Measurements from ENCODE around the gene PKDREJ. TPM values are rescaled to one million over a fixed set of nuclear protein-coding genes. Genes with fewer than 3 reads are reported as not detected.

The PKDREJ gene
- total RNA-seq, 2 experiments from 2014 or later: not detected

GRCh38 chr22:46212195-46212594, 50.9 kb downstream of the PKDREJ start:
- no peak overlapping the region for H3K4me2 ChIP-seq (ENCODE audit: low read length)
- BruUV-seq (replicated peaks): no TSS peak
- H3K4me1 ChIP-seq (ENCODE audit: insufficient read depth, low read length, poor library complexity, severe bottlenecking): no peaks in the 10 kb centered on the region
- TF ChIP-seq CTCF (conservative IDR thresholded peaks at IDR 0.05; ENCODE audit: low read length): no peak
- no peak for TF ChIP-seq EZH2phosphoT487 (IDR thresholded peaks at IDR 0.05; ENCODE audit: borderline replicate concordance, low read depth, low read length)
- H2AFZ ChIP-seq (ENCODE audit: low read length): no peak overlapping the region
- H3K79me2 ChIP-seq (ENCODE audit: insufficient read depth, low read depth, low read length): no peaks in the 10 kb centered on the region
- no peaks in the 10 kb centered on the region for H4K20me1 ChIP-seq (ENCODE audit: insufficient read depth, low read length)
- H3K36me3 ChIP-seq (ENCODE audit: insufficient read depth, low read length): no peaks in the 10 kb centered on the region
- ChIA-PET POLR2A (interaction anchor here (0.9 to 1.1 kb wide), 2 partner anchors 10 to 68 kb away, joined by 3 read pairs; no protein-coding TSS in a partner anchor), CTCF (ENCODE audit: unreplicated experiment) (no interaction called here)
- no peak for DNase-seq (ENCODE audit: low spot score)
- no peaks in the 10 kb centered on the region for H3K9me2 ChIP-seq (ENCODE audit: insufficient read depth, low read length)
- intact Hi-C loops (cut with micrococcal nuclease; ENCODE audit: unreplicated experiment): no loop called here
- no peak overlapping the region for H3K27ac ChIP-seq (ENCODE audit: low read depth, low read length, poor library complexity, severe bottlenecking)
- no peak overlapping the region for H3K4me3 ChIP-seq (ENCODE audit: low read depth, low read length, poor library complexity, severe bottlenecking)
- H3K9me3 ChIP-seq (ENCODE audit: low read length): 0 out of 2 replicates have a peak, but pooled peaks cover 6% of the 10 kb centered on the region

GRCh38 chr22:46209262-46209661, 53.9 kb downstream of the PKDREJ start:
- no peak overlapping the region for H3K4me2 ChIP-seq (ENCODE audit: low read length)
- H3K9me2 ChIP-seq (ENCODE audit: insufficient read depth, low read length): no peaks in the 10 kb centered on the region
- 0 out of 2 replicates have a peak, but pooled peaks cover 6% of the 10 kb centered on the region for H3K9me3 ChIP-seq (ENCODE audit: low read length)
- POLR2A ChIA-PET: no interaction called here
- no TSS peak for BruUV-seq (replicated peaks)
- H3K27ac ChIP-seq (ENCODE audit: low read depth, low read length, poor library complexity, severe bottlenecking): no peak overlapping the region
- TF ChIP-seq CTCF (conservative IDR thresholded peaks at IDR 0.05; ENCODE audit: low read length) (no peak), EZH2phosphoT487 (IDR thresholded peaks at IDR 0.05; ENCODE audit: borderline replicate concordance, low read depth, low read length) (no peak)
- DNase-seq (ENCODE audit: low spot score): no peak
- intact Hi-C loops (cut with micrococcal nuclease; ENCODE audit: unreplicated experiment): no loop called here
- H2AFZ ChIP-seq (ENCODE audit: low read length): no peak overlapping the region
- H3K36me3 ChIP-seq (ENCODE audit: insufficient read depth, low read length): no peaks in the 10 kb centered on the region
- no peaks in the 10 kb centered on the region for H3K79me2 ChIP-seq (ENCODE audit: insufficient read depth, low read depth, low read length)
- CTCF ChIA-PET (ENCODE audit: unreplicated experiment): no interaction called here
- no peaks in the 10 kb centered on the region for H4K20me1 ChIP-seq (ENCODE audit: insufficient read depth, low read length)
- no peaks in the 10 kb centered on the region for H3K4me1 ChIP-seq (ENCODE audit: insufficient read depth, low read length, poor library complexity, severe bottlenecking)
- no peak overlapping the region for H3K4me3 ChIP-seq (ENCODE audit: low read depth, low read length, poor library complexity, severe bottlenecking)

Other genes starting within 250 kb of the PKDREJ start
- 0.90 and 3.3 TPM in 2 replicates for gene PPARA, start 112.8 kb downstream of the PKDREJ start, total RNA-seq (2014; rRNA removed; shearing (Covaris generic))
- gene PPARA, start 112.8 kb downstream of the PKDREJ start, total RNA-seq (2022): 10.5 and 16.4 TPM in 2 replicates
- gene CDPF1, start 13.1 kb downstream of the PKDREJ start, total RNA-seq (2014; rRNA removed; shearing (Covaris generic)): 17.4 and 22.7 TPM in 2 replicates
- gene CDPF1, start 13.1 kb downstream of the PKDREJ start, total RNA-seq (2022): 15.4 and 19.4 TPM in 2 replicates
- gene TTC38, start 4.7 kb upstream of the PKDREJ start, total RNA-seq (2014; rRNA removed; shearing (Covaris generic)): 0.21 and 0.44 TPM in 2 replicates
- 2.4 and 2.7 TPM in 2 replicates for gene TTC38, start 4.7 kb upstream of the PKDREJ start, total RNA-seq (2022)
- 54.7 and 56.0 TPM in 2 replicates for gene GTSE1, start 33.5 kb upstream of the PKDREJ start, total RNA-seq (2014; rRNA removed; shearing (Covaris generic))
- gene GTSE1, start 33.5 kb upstream of the PKDREJ start, total RNA-seq (2022): 109 and 114 TPM in 2 replicates
- gene TRMU, start 72.4 kb upstream of the PKDREJ start, total RNA-seq (2014; rRNA removed; shearing (Covaris generic)): 73.6 and 88.2 TPM in 2 replicates
- gene TRMU, start 72.4 kb upstream of the PKDREJ start, total RNA-seq (2022): 109 and 121 TPM in 2 replicates